ENCODE measurements around the gene AMFR.

GRCh38 chr16:56468800-56469199, 43.5 kb upstream of the AMFR start:
- no peak for TF ChIP-seq SIN3A (conservative IDR thresholded peaks at IDR 0.05 in 1 of 2, IDR thresholded peaks at IDR 0.05 in 1 of 2; ENCODE audit: low read depth in 1 of 2, low read length in 2 of 2)
- no peak for TF ChIP-seq POLR2A (IDR thresholded peaks at IDR 0.05; ENCODE audit: control extremely low read depth in 1 of 2, low read depth in 2 of 2, low read length in 2 of 2)
- no peak for TF ChIP-seq CTCF (IDR thresholded peaks at IDR 0.05; ENCODE audit: control extremely low read depth in 1 of 3, insufficient read depth in 1 of 3, low read depth in 1 of 3, low read length in 3 of 3)
- TF ChIP-seq SP1 (IDR thresholded peaks at IDR 0.05; ENCODE audit: low read depth, low read length): no peak
- TF ChIP-seq CREB1 (IDR thresholded peaks at IDR 0.05): no peak
- TF ChIP-seq FOSL1 (IDR thresholded peaks at IDR 0.05; ENCODE audit: insufficient read depth, low read depth, low read length): no peak
